ENCODE data around the gene METRN.

Gene METRN
- total RNA-seq = 2.6 to 5.0 (median 4.5) reads per million in 3 donors

DNA sequence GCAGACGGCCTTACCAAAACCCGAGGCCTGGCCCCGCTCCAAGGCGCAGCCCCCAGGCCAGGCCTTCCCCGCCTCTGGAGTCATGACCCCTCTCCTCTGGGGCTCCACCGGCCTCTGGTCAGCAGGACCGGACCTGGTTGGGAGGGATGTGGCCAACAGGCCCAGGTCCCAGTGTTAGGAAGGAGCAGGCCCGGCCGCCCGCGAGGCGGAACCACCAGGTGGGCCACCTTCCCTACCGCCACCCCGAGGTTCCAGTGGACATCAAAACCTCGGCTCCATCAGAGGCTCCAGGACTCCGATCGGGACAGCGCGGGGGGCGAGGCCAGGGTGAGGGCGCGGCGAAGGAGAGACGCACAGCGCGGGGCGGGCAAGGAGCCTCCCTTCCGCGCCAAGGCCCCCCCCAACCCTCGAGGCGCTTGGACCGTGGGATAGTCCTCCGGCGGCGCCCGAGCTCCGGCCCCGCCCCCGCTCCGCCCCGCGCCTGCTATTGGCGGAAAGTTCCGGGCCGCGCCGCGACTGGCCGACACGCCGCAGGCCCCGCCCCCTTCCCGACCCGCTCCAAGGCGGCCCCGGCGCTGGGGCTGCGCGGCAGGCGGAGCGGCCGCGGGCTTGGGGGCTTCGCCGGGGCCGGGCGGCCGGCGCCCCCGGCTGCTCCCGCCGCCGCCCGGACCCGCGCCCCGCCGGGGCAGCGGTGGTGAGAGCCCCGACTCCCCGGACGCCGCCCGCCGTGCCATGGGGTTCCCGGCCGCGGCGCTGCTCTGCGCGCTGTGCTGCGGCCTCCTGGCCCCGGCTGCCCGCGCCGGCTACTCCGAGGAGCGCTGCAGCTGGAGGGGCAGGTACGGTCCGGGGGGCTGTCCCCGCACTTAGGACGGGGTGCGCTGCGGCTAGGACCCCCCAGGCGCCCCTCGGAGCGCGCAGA lies at the start of gene METRN:
TSS of gene METRN (plus strand) at position 561 of the 919 bp plus-strand sequence. CDS start at position 733, 172 bp downstream.
- no peaks in the 10 kb centered on the region for H3K36me3 ChIP-seq (ENCODE audit: control insufficient read depth, insufficient read depth, low read length)
- no peaks in the 10 kb centered on the region for H3K9me3 ChIP-seq (ENCODE audit: control insufficient read depth, low read length)
- peaks cover 11% of the 10 kb centered on the region for H3K4me1 ChIP-seq (ENCODE audit: control insufficient read depth, insufficient read depth, low read length, poor library complexity, severe bottlenecking)
- H3K4me3 ChIP-seq (ENCODE audit: insufficient read depth, low read depth, low read length, poor library complexity, severe bottlenecking) = peak within 1 kb of the TSS; percentile 53
- H3K27ac ChIP-seq (ENCODE audit: insufficient read depth, low read length, poor library complexity, severe bottlenecking) = no peak within 1 kb of the TSS
- peak; percentile 75 to 84 (median 77) for DNase-seq
- H3K27me3 ChIP-seq (replicated peaks; ENCODE audit: control insufficient read depth, insufficient read depth, low read length, poor library complexity, severe bottlenecking) = peaks cover 18% of the 10 kb centered on the region

- no peaks in the 10 kb centered on the region for H3K27me3 ChIP-seq (replicated peaks; ENCODE audit: control insufficient read depth, insufficient read depth, low read length, poor library complexity, severe bottlenecking)
- DNase-seq = no peak
- H3K4me3 ChIP-seq (ENCODE audit: insufficient read depth, low read depth, low read length, poor library complexity, severe bottlenecking) = no peak overlapping the region
- no peak overlapping the region for H3K27ac ChIP-seq (ENCODE audit: insufficient read depth, low read length, poor library complexity, severe bottlenecking)
- peaks cover 19% of the 10 kb centered on the region for H3K4me1 ChIP-seq (ENCODE audit: control insufficient read depth, insufficient read depth, low read length, poor library complexity, severe bottlenecking)
- no peaks in the 10 kb centered on the region for H3K9me3 ChIP-seq (ENCODE audit: control insufficient read depth, low read length)
- H3K36me3 ChIP-seq (ENCODE audit: control insufficient read depth, insufficient read depth, low read length) = peaks cover 25% of the 10 kb centered on the region
Measured at GRCh38 chr16:666572-666971, 48.3 kb upstream of the METRN start.

DNA sequence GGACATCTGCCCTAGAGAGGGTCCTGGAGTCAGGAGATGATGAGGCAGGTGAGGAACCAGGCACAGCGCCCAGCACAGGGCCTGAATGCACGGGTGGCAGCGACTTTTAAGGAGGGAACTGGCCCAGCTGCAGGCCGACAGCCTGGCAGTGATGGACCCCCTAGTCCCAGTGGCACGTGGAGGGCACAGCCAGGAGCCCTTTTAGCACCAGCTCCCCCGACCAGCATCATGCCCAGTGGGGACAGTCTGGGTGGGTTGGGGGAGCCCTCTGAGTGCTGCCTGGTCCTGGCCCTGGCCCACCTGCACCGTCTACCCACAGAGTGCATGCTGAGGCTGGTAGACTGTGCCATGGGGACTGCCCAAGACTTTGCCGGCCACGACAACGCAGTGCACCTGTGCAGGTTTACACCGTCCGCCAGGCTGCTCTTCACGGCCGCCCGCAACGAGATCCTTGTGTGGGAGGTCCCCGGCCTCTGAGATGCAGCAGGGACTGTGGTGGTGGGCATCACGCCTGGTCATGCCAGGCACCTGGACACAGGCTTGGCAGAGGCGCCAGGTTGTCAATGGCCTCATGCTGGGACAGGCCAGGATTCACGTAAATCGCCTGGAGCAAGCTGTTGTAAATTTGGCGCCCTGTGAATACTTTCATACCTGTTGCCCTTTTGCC lies 47.7 kb upstream of the METRN start:
- DNase-seq = no peak
- Histone ChIP-seq H3K9me3 (ENCODE audit: control insufficient read depth, low read length) (no peaks in the 10 kb centered on the region), H3K27ac (ENCODE audit: insufficient read depth, low read length, poor library complexity, severe bottlenecking) (peak overlapping the region; percentile 78), H3K4me3 (ENCODE audit: insufficient read depth, low read depth, low read length, poor library complexity, severe bottlenecking) (peak overlapping the region; percentile 80), H3K4me1 (ENCODE audit: control insufficient read depth, insufficient read depth, low read length, poor library complexity, severe bottlenecking) (peaks cover 19% of the 10 kb centered on the region), H3K36me3 (ENCODE audit: control insufficient read depth, insufficient read depth, low read length) (peaks cover 32% of the 10 kb centered on the region), H3K27me3 (replicated peaks; ENCODE audit: control insufficient read depth, insufficient read depth, low read length, poor library complexity, severe bottlenecking) (no peaks in the 10 kb centered on the region)

GRCh38 chr16:667780-668518 lies 47.0 kb upstream of the METRN start, which contains the start of gene RHOT2:
Gene RHOT2, plus strand, starts transcription at chr16:668132. Its CDS starts 68 bp downstream, at chr16:668200.
- H3K9me3 ChIP-seq (ENCODE audit: control insufficient read depth, low read length) = no peaks in the 10 kb centered on the region
- peak within 1 kb of the TSS; percentile 80 for H3K4me3 ChIP-seq (ENCODE audit: insufficient read depth, low read depth, low read length, poor library complexity, severe bottlenecking)
- DNase-seq = peak; percentile 82 to 86 (median 85)
- no peaks in the 10 kb centered on the region for H3K27me3 ChIP-seq (replicated peaks; ENCODE audit: control insufficient read depth, insufficient read depth, low read length, poor library complexity, severe bottlenecking)
- H3K4me1 ChIP-seq (ENCODE audit: control insufficient read depth, insufficient read depth, low read length, poor library complexity, severe bottlenecking) = peaks cover 19% of the 10 kb centered on the region
- peaks cover 39% of the 10 kb centered on the region for H3K36me3 ChIP-seq (ENCODE audit: control insufficient read depth, insufficient read depth, low read length)
- peak within 1 kb of the TSS; percentile 78 for H3K27ac ChIP-seq (ENCODE audit: insufficient read depth, low read length, poor library complexity, severe bottlenecking)

- Histone ChIP-seq H3K27me3 (replicated peaks; ENCODE audit: control insufficient read depth, insufficient read depth, low read length, poor library complexity, severe bottlenecking) (no peaks in the 10 kb centered on the region), H3K27ac (ENCODE audit: insufficient read depth, low read length, poor library complexity, severe bottlenecking) (peak overlapping the region; percentile 78), H3K4me1 (ENCODE audit: control insufficient read depth, insufficient read depth, low read length, poor library complexity, severe bottlenecking) (peaks cover 19% of the 10 kb centered on the region), H3K36me3 (ENCODE audit: control insufficient read depth, insufficient read depth, low read length) (peaks cover 45% of the 10 kb centered on the region), H3K9me3 (ENCODE audit: control insufficient read depth, low read length) (no peaks in the 10 kb centered on the region), H3K4me3 (ENCODE audit: insufficient read depth, low read depth, low read length, poor library complexity, severe bottlenecking) (peak overlapping the region; percentile 80)
- no peak for DNase-seq
Measured at GRCh38 chr16:668519-669171, 46.3 kb upstream of the METRN start.

DNA sequence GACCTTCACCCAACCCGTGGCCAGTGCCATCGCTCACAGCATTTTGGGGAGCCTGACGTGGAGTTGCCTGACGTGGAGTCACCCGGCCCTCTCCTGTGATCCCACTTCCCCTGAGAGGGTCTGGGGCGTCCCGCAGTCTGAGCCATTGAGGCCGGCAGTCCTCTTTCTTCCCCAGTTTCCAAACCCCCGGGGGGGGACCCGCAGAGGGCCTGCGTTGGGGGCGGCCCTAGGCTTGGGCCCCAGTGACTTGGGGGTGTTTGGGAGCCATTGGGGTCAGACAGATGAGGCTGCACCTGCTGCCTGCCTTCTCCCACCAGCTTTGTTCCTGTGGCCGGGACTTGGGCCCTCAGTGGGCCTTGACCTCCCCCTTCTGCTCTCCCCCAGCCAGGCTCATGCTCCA lies 45.3 kb upstream of the METRN start:
- Histone ChIP-seq H3K27me3 (replicated peaks; ENCODE audit: control insufficient read depth, insufficient read depth, low read length, poor library complexity, severe bottlenecking) (no peaks in the 10 kb centered on the region), H3K4me3 (ENCODE audit: insufficient read depth, low read depth, low read length, poor library complexity, severe bottlenecking) (no peak overlapping the region), H3K36me3 (ENCODE audit: control insufficient read depth, insufficient read depth, low read length) (peaks cover 48% of the 10 kb centered on the region), H3K4me1 (ENCODE audit: control insufficient read depth, insufficient read depth, low read length, poor library complexity, severe bottlenecking) (peaks cover 19% of the 10 kb centered on the region), H3K9me3 (ENCODE audit: control insufficient read depth, low read length) (no peaks in the 10 kb centered on the region), H3K27ac (ENCODE audit: insufficient read depth, low read length, poor library complexity, severe bottlenecking) (no peak overlapping the region)
- DNase-seq = no peak

- Histone ChIP-seq H3K27me3 (replicated peaks; ENCODE audit: control insufficient read depth, insufficient read depth, low read length, poor library complexity, severe bottlenecking) (no peaks in the 10 kb centered on the region), H3K27ac (ENCODE audit: insufficient read depth, low read length, poor library complexity, severe bottlenecking) (no peak overlapping the region), H3K9me3 (ENCODE audit: control insufficient read depth, low read length) (no peaks in the 10 kb centered on the region), H3K4me3 (ENCODE audit: insufficient read depth, low read depth, low read length, poor library complexity, severe bottlenecking) (no peak overlapping the region), H3K36me3 (ENCODE audit: control insufficient read depth, insufficient read depth, low read length) (peaks cover 48% of the 10 kb centered on the region), H3K4me1 (ENCODE audit: control insufficient read depth, insufficient read depth, low read length, poor library complexity, severe bottlenecking) (peaks cover 24% of the 10 kb centered on the region)
- no peak for DNase-seq
Measured at GRCh38 chr16:670485-671352, 44.2 kb upstream of the METRN start.

- no peak for DNase-seq
- Histone ChIP-seq H3K4me1 (ENCODE audit: control insufficient read depth, insufficient read depth, low read length, poor library complexity, severe bottlenecking) (peaks cover 29% of the 10 kb centered on the region), H3K27ac (ENCODE audit: insufficient read depth, low read length, poor library complexity, severe bottlenecking) (no peak overlapping the region), H3K4me3 (ENCODE audit: insufficient read depth, low read depth, low read length, poor library complexity, severe bottlenecking) (no peak overlapping the region), H3K36me3 (ENCODE audit: control insufficient read depth, insufficient read depth, low read length) (peaks cover 48% of the 10 kb centered on the region), H3K9me3 (ENCODE audit: control insufficient read depth, low read length) (no peaks in the 10 kb centered on the region), H3K27me3 (replicated peaks; ENCODE audit: control insufficient read depth, insufficient read depth, low read length, poor library complexity, severe bottlenecking) (no peaks in the 10 kb centered on the region)
Measured at GRCh38 chr16:671353-672131, 43.4 kb upstream of the METRN start.

Data from effector memory CD4-positive, alpha-beta T cell (primary cell).